ENCODE measurements around the gene FGFR4. TPM values are rescaled to one million over a fixed set of nuclear protein-coding genes. Genes with fewer than 3 reads are reported as not detected.
A peak's percentile ranks its signal among the peaks of the same experiment; 100 is the strongest.

The FGFR4 gene
- total and polyA plus RNA-seq, 10 donors: 5.2 to 41.6 (median 23.0) TPM

DNA sequence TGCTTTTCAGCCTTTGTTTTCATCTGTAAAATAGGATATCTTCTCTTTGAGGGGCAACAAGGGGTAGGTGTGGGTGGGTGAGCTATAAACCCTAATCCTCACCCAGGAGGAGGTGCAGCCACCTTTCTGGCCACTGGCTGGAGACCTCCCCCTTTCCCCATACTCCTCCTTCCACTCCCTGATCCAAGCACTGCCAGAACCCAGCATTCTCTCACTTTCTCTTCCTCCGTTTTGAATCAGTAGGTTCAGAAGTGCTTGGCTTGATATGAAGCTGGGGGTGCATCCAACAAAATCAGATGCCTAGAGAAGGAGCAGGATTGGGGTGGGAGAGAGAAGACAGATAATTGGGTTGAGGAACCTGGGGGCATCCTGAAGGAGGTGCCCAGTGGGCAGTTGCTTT, 40.1 kb downstream of the FGFR4 start:
- Histone ChIP-seq H3K4me3 (no peak overlapping the region), H3K9me3 (no peaks in the 10 kb centered on the region), H3K27me3 (replicated peaks in 1 of 7) (no peaks in the 10 kb centered on the region), H3K27ac (no peak overlapping the region), H3K36me3 (no peaks in the 10 kb centered on the region), H3K4me1 (peaks cover 0 to 29% (median 14%) of the 10 kb centered on the region in 6 donors)
- WGBS, 5 donors: 83 to 97% (median 85%) methylated on average over 1 of the region's 1 CpG
- intact Hi-C loops (cut with DNase I; ENCODE audit: low total_unique reads): no loop called here
- peak; percentile 7 for DNase-seq
- TF ChIP-seq, protein P1, sequence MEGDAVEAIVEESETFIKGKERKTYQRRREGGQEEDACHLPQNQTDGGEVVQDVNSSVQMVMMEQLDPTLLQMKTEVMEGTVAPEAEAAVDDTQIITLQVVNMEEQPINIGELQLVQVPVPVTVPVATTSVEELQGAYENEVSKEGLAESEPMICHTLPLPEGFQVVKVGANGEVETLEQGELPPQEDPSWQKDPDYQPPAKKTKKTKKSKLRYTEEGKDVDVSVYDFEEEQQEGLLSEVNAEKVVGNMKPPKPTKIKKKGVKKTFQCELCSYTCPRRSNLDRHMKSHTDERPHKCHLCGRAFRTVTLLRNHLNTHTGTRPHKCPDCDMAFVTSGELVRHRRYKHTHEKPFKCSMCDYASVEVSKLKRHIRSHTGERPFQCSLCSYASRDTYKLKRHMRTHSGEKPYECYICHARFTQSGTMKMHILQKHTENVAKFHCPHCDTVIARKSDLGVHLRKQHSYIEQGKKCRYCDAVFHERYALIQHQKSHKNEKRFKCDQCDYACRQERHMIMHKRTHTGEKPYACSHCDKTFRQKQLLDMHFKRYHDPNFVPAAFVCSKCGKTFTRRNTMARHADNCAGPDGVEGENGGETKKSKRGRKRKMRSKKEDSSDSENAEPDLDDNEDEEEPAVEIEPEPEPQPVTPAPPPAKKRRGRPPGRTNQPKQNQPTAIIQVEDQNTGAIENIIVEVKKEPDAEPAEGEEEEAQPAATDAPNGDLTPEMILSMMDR (IDR thresholded peaks at IDR 0.05 in 8 of 11, conservative IDR thresholded peaks at IDR 0.05 in 3 of 11): no peak
- TF ChIP-seq POLR2A (IDR thresholded peaks at IDR 0.05): no peak
- no peak for TF ChIP-seq POLR2AphosphoS5 (IDR thresholded peaks at IDR 0.05)

DNA sequence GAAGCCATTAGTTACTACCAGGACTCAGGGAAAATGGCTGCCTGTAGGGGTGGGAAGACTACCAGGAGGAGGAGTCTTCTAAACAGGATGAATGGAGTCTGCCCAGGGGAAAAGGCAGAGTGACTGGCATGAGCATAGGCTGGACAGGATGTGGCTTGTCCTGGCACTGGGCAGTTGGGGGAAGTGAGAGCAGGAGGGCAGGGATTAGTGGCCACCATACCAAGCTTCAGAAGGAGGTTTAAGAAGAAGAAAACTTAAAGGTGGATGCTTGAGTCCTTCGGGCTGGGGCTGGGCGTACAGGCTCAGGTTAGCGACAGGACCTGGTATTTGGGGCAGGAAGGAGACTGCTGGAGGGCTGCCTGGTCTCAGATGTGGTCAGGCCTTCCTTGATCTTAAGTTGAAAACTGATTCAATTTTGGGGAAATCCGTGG, 41.9 kb downstream of the FGFR4 start:
- intact Hi-C loops (cut with DNase I; ENCODE audit: low total_unique reads): no loop called here
- Histone ChIP-seq H3K27me3 (replicated peaks in 1 of 7) (no peaks in the 10 kb centered on the region), H3K9me3 (no peaks in the 10 kb centered on the region), H3K36me3 (no peaks in the 10 kb centered on the region), H3K4me3 (no peak overlapping the region), H3K27ac (peak overlapping the region in 6 of 8 donors; percentile 16 to 67 (median 54)), H3K4me1 (peaks cover 0 to 39% (median 27%) of the 10 kb centered on the region in 6 donors)
- WGBS, 5 donors: 45 to 62% (median 51%) methylated on average over 4 of the region's 4 CpGs
- peak; percentile 62 for DNase-seq
- TF ChIP-seq POLR2A (IDR thresholded peaks at IDR 0.05) (no peak), POLR2AphosphoS5 (IDR thresholded peaks at IDR 0.05) (no peak)
- TF ChIP-seq, protein P1 (IDR thresholded peaks at IDR 0.05 in 8 of 11, conservative IDR thresholded peaks at IDR 0.05 in 3 of 11): no peak

DNA sequence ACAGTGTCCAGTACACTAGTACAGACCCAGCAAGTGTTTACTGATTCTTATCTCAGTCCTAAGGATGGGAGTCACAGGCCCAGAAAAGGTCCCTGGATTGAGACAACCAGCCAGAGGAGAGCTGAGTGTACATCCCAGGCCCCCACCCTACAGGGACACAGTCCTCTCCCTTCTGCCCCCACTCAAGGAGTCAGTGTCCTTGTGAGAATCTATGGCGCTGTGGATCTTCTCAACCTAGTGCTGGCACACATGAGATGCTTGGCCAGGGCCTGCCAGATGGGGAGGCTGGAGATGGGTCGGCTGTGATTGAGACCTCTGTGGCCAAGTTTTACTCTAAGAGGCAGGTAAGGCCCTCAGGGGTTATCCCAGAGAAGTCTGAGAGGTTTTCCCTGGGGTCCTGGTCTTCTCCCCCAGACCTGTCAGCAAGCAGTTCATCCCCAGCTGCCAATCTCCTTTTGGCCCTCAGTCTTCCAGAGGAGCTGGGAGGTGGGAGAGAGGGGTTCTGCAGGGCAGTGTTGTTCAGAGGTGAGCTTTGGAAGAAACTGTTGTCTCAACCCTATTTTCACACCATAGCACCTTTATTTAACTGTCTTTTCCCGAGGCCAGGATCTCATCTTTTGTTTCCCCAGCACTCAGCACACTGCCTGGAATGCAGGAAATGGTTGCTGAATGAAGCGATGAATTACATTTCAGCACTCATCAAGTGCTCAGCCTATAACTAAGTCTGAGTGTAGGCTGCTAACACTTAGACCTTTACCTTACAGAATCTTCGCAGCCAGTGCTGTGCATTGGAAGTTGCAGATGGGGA, 43.7 kb downstream of the FGFR4 start:
- WGBS, 5 donors: 85 to 93% (median 87%) methylated on average over 5 of the region's 5 CpGs
- Histone ChIP-seq H3K27ac (peak overlapping the region in 2 of 8 donors; percentile 46 to 95), H3K36me3 (peaks cover 0 to 6% (median 2%) of the 10 kb centered on the region in 6 donors), H3K9me3 (no peaks in the 10 kb centered on the region), H3K27me3 (replicated peaks in 1 of 7) (no peaks in the 10 kb centered on the region), H3K4me3 (no peak overlapping the region), H3K4me1 (peaks cover 8 to 42% (median 37%) of the 10 kb centered on the region in 6 donors)
- TF ChIP-seq POLR2AphosphoS5 (IDR thresholded peaks at IDR 0.05) (no peak), POLR2A (IDR thresholded peaks at IDR 0.05) (no peak)
- TF ChIP-seq, protein P1 (IDR thresholded peaks at IDR 0.05 in 8 of 11, conservative IDR thresholded peaks at IDR 0.05 in 3 of 11): no peak
- DNase-seq: peak; percentile 51
- intact Hi-C loops (cut with DNase I; ENCODE audit: low total_unique reads): no loop called here

DNA sequence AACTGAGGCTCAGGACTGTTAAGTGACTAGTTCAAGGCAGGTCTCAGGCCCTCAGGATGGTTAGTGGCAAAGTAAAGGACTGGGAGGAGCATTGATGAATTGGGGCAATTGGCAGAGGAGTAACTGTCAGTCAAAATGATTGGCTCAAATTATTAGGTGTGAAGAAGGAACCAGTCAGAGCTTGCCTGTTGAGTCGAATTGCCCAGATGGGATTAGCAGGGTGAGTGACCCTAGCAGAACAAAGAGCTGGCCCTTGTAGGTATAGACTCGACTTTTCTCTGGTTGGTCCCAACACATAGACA, 44.3 kb downstream of the FGFR4 start:
- Histone ChIP-seq H3K27ac (peak overlapping the region in 2 of 8 donors; percentile 46 to 95), H3K4me1 (peaks cover 12 to 47% (median 43%) of the 10 kb centered on the region in 6 donors), H3K36me3 (peaks cover 0 to 12% (median 4%) of the 10 kb centered on the region in 6 donors), H3K9me3 (no peaks in the 10 kb centered on the region), H3K27me3 (replicated peaks in 1 of 7) (no peaks in the 10 kb centered on the region), H3K4me3 (no peak overlapping the region)
- TF ChIP-seq POLR2AphosphoS5 (IDR thresholded peaks at IDR 0.05): no peak
- TF ChIP-seq, protein P1 (IDR thresholded peaks at IDR 0.05 in 8 of 11, conservative IDR thresholded peaks at IDR 0.05 in 3 of 11): no peak
- no peak for TF ChIP-seq POLR2A (IDR thresholded peaks at IDR 0.05)
- no peak for DNase-seq
- intact Hi-C loops (cut with DNase I; ENCODE audit: low total_unique reads): no loop called here
- WGBS, 5 donors: 80 to 88% (median 83%) methylated on average over 2 of the region's 2 CpGs
